Daoy (cell line): ENCODE results near the gene OXTR. TPM values are rescaled to one million over a fixed set of nuclear protein-coding genes. Genes with fewer than 3 reads are reported as not detected.
A peak's percentile ranks its signal among the peaks of the same experiment; 100 is the strongest.

Source experiments
- DNase-seq: peaks from one replicate; pipeline ENCODE4 v3.0.0-alpha.2; 2015; ENCODE audit warnings: low read depth
- total RNA-seq: library from RNA; depleted of rRNA; stranded (reverse); fragments of >200 nt; shearing (Covaris generic); gene quantifications from 2 replicates; pipeline ENCODE4 v1.2.3, GENCODE V29; 2014; rRNA removed

OXTR gene
- total RNA-seq = 0.63 and 2.0 TPM in 2 replicates

- peak; percentile 76 for DNase-seq
Observed at GRCh38 chr3:8769088-8769822, at the start of gene OXTR. TSS of gene OXTR (minus strand) at chr3:8769613. CDS start at chr3:8768187, 1,426 bp downstream.

GRCh38 chr3:8817486-8817885 lies 48.1 kb upstream of the OXTR start:
- DNase-seq = no peak

DNA sequence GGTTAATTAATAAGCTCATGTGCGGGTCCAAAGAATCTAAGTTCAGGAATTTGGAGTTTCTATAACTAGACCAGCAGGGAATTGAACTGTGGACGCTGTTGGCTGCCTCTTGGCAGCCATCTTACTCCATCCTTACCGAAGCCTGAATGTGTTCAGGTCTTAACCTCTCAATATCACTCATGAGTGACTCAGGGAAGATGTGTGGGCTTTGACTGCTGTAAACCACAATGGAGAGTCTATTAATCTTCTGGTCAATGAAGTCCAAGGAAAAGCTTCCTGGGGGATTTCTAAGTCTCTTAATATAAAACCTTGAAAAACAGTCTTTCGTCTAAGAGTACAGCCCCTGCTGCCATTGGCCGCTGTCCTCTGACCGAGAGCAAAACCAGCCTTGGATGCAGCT lies 46.7 kb upstream of the OXTR start:
- no peak for DNase-seq

GRCh38 chr3:8813411-8813810 lies 44.0 kb upstream of the OXTR start:
- DNase-seq = no peak

DNA sequence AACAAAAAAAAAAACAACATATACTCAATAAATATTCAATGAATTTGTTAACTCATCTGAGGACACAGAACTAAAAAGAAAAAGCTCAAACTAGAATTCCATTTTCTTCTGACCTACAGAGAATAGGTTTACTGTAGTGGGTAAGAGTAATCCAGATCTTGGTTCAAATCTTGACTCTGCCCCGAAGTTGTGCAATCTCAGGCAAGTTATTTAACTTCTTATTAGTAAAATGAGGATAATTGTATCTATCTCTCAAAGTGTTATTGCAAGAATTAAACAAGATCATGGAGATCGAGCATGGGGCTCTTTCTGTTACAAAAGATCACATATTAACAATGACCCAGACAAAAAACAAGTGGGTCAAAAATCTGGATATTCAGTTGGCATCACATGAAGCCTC lies 41.1 kb upstream of the OXTR start:
- DNase-seq = no peak

DNA sequence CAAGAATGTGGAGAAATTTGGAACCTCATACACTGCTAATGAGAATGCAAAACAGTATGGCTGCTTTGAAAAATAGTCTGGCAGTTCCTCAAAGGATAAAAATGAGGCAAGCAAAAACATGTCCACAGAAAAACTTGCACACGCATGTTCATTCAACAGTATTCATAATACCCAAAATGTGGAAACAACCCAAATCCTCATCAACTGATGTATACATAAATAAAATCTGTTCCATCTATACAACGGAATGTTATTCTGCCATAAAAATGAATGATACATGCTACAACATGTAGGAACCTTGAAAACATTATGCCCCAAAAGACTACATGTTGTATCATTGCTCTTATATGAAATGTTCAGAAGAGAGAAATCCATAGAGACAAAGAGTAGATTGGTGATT lies 36.4 kb upstream of the OXTR start:
- no peak for DNase-seq

GRCh38 chr3:8802256-8802655 lies 32.8 kb upstream of the OXTR start:
- DNase-seq = no peak

DNA sequence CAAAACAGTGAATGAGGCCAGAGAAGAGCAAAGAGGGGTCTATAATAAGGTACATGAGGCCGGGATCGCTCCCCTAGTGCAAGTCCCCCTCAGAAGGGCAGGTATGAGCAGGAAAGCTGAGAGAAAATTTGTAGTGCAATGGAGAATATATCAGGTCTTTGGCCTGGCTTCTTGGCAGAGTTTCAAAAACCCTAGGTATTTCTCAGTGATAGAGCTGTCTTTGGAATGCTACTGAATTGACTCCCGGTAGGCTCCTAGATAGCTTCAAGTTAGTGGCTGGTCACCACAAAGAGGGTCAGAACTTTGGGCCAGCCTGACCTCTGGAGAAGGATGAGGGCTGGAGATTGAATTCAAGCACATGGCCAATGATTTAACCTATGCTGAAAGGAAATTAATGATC lies 30.6 kb upstream of the OXTR start:
- DNase-seq = no peak

- no peak for DNase-seq
Observed at GRCh38 chr3:8794247-8794646, 24.8 kb upstream of the OXTR start.

GRCh38 chr3:8793242-8793641 lies 23.8 kb upstream of the OXTR start:
- peak; percentile 55 for DNase-seq

- DNase-seq = no peak
Observed at GRCh38 chr3:8790529-8790928, 21.1 kb upstream of the OXTR start.

- no peak for DNase-seq
Observed at GRCh38 chr3:8784676-8785435, 15.4 kb upstream of the OXTR start.

- DNase-seq = no peak
Observed at GRCh38 chr3:8780279-8780678, 10.9 kb upstream of the OXTR start.

- no peak for DNase-seq
Observed at GRCh38 chr3:8778475-8778874, 9.1 kb upstream of the OXTR start.

DNA sequence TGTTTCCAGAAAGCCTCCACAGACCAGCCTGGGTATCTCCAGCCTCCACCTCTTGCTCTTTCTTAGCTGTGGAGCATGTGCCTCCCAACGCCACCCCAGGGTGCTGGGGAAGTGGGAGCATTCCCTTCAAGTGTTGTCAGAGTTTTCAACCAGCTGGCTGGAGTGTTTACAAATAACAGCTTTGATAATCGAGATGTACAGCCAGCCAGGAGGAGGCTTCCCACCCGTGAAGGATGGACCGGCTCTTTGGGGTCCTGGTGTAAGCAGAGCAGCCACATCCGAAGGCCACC lies 8.5 kb upstream of the OXTR start:
- no peak for DNase-seq

DNA sequence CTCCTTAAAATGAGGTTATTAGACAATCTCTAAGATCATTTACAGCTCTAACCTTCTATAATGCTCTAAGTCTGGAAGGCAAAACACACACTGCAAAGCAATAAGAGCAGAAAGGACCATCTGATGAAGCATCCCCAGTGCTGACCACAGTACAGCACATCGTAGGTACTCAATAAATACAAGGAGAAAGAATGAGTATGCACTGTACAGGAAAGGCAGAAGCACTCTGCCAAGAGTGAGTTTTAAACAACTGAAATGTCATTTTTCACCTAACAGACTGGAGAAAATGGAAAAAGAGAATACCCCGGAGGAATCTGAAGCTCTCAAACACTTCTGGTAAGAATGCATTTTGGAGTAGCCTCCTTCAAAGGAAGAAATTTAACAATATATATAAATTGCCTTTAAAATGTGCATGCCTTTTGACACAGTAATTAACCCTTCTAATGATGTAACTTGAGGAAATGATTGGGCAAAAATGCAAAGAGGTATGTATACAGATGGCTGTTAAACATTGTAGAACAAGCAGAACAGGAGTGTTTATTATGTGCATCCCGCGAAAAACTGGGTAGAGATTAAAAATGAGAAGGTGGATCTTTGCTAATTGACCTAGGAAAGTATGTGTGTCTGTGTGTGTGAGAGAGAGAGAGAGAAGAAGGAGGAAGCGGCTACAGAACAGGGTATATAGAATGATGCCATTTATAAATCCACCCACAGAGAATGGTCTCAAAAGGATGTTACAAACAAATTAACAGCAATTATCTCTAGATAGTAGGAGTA lies 8.0 kb upstream of the OXTR start:
- DNase-seq = no peak

- no peak for DNase-seq
Observed at GRCh38 chr3:8776406-8776805, 7.0 kb upstream of the OXTR start.

DNA sequence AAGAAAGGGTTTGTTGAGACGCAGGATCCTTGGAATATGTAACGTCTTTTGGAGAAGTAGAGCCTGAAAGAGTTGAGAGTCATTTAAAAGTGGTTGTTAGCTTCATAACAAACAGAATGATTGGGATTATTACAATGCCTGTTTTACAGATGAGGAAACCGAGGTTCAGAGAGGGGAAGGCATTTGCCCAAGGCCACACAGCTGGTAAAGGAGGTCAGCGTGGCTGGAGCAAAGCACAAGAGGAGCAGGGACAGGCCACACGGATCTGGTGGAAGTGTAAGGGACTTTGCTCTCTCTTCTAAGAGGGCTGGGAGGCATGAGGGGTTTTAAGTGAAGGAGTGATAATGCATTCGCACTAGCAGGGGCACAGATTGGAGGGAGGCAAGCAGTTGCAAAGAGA lies 6.2 kb upstream of the OXTR start:
- DNase-seq = no peak

- no peak for DNase-seq
Observed at GRCh38 chr3:8775181-8775580, 5.8 kb upstream of the OXTR start.

DNA sequence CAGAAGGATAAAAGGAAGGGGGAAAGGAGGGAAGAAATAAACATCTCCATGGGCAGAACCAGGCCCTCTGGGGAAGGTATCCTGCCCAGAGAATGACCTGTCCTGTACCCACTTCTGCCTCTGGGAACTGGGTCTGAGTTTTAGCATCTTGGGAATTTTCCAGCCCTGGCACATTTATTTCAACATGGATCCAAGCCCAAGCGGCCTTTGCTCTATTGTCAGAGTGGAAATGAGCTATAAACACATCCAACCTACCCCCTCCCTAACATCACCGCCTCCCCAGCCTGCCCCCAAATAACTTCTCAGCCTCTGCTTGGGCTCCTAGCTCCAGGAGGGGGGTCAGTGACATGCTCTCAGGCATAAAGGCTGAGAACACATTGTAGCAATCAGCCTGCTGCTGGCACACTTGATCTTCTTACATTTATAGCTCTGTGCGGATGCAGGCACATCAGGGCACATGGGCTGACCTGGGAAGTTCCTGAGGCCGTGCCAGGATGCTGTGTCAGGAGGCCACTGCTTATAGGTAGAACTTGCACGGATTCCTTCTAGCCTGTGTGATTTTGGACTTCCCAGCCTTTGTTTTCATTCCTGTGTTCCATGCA lies 4.6 kb upstream of the OXTR start:
- no peak for DNase-seq

- no peak for DNase-seq
Observed at GRCh38 chr3:8768364-8769087, 887 bp downstream of the OXTR start.
